ENCODE data around the gene TTLL1.

The TTLL1 gene

GRCh38 chr22:43014869-43015676, 74.1 kb downstream of the TTLL1 start, which contains the start of gene PACSIN2:
TSS of gene PACSIN2 (minus strand) at chr22:43015149. CDS start at chr22:42912080, 103,069 bp downstream.
- peak; percentile 95 to 98 for DNase-seq (ENCODE audit: low read depth in 2 of 2, low spot score in 1 of 2)

DNA sequence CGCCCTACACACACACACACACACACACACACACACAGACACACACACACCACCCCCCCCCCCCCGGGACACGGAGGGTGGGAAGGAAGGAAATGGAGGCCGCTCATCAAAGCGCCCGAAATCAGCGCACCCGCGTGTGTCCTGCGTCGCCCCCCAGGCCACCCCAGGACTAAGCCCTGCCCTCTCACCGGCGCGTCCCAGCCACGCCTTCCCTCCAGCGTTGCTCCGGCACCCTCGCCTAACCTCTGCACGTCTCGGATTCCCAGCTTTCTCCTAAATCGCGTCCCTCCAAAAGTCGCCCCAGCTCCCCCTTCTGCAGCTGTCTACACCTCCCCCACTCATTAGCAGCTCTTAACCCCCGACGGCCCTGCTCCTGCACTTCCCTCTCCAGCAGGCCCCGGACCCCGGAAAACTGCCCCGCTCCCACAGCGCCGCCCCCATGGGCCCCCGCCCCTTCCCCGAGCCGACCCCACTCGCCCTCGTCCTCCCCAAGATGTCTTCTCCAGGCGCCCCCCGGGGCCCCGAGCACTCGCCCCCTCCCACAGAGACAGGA, 74.8 kb downstream of the TTLL1 start:
- DNase-seq (ENCODE audit: low read depth in 2 of 2, low spot score in 1 of 2): no peak

GRCh38 chr22:43013355-43014315, 75.6 kb downstream of the TTLL1 start:
- DNase-seq (ENCODE audit: low read depth in 2 of 2, low spot score in 1 of 2): no peak

DNA sequence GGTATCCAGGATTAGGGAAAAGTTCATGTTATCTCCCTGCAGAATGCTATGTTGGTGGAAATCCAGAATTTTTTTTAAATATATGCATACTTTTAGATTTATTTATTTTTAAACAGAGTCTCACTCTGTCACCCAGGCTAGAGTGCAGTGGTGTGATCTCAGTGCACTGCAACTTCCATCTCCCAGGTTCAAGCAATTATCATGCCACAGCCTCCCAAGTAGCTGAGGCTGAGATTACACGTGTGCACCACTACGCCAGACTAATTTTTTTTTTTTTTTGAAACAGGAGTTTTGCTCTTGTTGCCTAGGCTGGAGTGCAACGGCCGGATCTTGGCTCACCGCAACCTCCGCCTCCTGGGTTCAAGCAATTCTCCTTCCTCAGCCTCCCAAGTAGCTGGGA, 76.8 kb downstream of the TTLL1 start:
- DNase-seq (ENCODE audit: low read depth in 2 of 2, low spot score in 1 of 2): no peak

- no peak for DNase-seq (ENCODE audit: low read depth in 2 of 2, low spot score in 1 of 2)
Observed at GRCh38 chr22:43011079-43011478, 78.1 kb downstream of the TTLL1 start.

DNA sequence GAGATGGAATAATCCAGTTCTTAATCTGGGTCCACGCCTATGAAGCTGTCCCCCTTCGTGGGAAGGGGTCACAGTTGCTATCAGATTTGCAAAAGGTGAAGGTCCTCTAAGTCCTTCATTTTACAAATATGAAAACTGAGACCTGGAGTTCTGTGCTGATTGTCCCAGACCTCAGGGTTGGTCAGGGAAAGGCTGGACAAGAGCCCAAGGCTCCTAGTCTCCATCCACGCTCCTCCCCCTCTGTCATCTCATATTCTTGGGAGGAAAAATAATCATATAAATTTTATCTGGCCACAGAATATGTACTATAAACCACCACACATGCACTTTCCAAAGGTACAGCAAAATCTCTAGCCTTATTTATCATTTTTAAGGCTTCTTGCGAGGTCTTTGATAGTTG, 79.7 kb downstream of the TTLL1 start:
- no peak for DNase-seq (ENCODE audit: low read depth in 2 of 2, low spot score in 1 of 2)

DNA sequence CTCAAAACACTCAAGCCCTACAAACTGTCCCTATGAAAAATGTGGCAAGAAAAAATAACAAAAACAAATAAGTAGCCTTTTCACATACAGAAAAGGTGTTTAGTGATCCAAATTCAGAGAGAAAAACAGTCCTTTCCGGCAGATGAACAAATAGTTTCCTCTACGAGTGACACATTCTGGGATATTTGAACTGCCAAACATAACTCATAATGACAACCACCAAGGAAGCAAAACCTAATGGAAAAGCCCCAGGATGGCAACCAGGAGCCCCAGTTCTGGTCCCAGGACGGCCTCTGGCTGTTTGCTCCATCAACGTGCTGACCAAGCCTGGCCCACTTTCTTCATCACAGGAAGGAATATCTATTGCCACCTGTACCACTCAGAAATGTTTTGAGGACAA, 80.3 kb downstream of the TTLL1 start:
- DNase-seq (ENCODE audit: low read depth in 2 of 2, low spot score in 1 of 2): no peak

DNA sequence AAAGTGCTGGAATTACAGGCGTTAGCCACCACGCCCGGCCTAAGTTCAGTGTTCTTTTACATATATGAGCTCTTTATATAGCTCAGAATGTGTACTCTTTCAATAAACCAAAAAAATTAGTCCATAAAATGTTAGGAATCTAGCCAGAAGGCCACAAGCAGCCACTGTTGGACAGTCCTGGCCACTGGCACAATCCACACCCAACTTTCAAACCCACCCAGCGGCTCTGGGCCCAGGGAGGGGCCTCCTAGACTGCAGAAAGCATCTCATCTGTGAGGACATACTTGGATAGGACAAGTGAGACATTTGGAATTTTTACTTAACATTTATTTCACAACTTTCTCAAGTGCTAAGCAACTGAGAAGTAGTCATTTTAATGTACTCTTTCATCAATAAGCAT, 80.7 kb downstream of the TTLL1 start:
- no peak for DNase-seq (ENCODE audit: low read depth in 2 of 2, low spot score in 1 of 2)

DNA sequence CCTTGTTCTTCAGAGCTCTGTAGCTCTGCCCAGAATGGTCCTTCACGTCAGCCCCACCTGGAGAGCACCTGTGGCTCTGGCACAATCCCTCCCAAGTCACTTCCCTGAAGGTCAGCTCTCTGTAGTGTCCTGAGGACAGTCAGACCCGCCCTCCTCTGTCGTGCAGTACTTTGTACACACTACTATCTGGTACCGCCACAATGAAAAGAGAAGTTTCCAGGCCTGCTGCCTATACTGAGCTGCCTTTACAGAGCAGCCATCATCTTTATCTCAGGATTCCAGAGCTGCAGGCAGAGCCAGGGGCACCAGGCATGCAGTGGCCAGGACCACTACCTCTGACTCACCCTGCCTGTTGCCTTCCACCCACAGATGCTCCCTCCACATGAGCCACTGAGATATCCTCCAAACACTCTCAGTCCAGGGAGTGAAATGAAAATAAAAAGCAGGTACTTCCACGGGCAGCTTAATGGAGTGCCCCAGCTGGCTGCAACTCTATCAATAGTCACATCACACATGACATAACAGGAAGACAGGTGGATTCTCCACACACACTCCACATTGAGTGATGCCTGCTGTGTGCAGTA, 81.6 kb downstream of the TTLL1 start:
- DNase-seq (ENCODE audit: low read depth in 2 of 2, low spot score in 1 of 2): no peak

DNA sequence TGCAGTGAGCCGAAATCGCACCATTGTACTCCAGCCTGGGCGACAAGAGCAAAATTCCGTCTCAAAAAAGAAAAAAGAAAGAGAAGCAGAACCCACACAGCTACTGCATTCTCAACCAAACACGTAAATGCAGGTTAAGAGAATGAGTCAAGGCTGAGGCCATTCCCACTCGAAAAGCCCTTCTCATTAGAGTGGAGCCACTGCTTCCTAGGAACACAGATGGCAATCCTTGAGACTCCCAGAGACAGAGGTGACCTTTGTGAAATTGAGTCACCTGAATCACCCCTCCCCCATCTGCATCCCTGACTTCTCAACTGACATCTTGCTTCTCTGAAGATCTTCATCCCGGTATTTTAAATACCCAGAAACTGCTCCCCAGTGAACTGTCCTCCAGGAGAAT, 82.4 kb downstream of the TTLL1 start:
- DNase-seq (ENCODE audit: low read depth in 2 of 2, low spot score in 1 of 2): no peak

DNA sequence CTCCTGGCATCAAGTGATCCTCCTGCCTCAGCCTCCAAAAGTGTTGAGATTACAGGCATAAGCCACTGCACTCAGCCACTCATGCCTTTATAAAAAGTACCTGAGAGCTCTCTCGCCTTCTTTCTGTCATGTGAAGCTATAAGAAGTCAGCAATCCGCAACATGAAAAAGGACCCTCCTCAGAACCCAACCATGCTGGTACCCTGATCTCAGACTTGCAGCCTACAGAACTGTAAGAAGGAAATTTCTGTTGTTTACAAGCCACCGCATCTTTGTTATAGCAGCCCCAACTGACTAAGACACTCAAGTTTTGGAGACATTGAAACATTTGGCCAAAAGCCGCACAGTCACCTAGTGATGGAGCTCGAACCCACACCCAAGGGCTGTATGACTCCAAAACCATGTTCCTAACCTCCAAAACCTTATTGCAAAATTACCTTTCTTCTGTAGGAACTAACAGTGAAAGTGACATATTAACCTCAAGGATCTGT, 83.1 kb downstream of the TTLL1 start:
- DNase-seq (ENCODE audit: low read depth in 2 of 2, low spot score in 1 of 2): no peak

GRCh38 chr22:43005106-43005505, 84.1 kb downstream of the TTLL1 start:
- DNase-seq (ENCODE audit: low read depth in 2 of 2, low spot score in 1 of 2): no peak

- no peak for DNase-seq (ENCODE audit: low read depth in 2 of 2, low spot score in 1 of 2)
Observed at GRCh38 chr22:43004362-43005035, 84.7 kb downstream of the TTLL1 start.

GRCh38 chr22:43002202-43002586, 87.0 kb downstream of the TTLL1 start:
- DNase-seq (ENCODE audit: low read depth in 2 of 2, low spot score in 1 of 2): no peak

- DNase-seq (ENCODE audit: low read depth in 2 of 2, low spot score in 1 of 2): no peak
Observed at GRCh38 chr22:43001271-43002201, 87.7 kb downstream of the TTLL1 start.

GRCh38 chr22:43000441-43001175, 88.6 kb downstream of the TTLL1 start:
- no peak for DNase-seq (ENCODE audit: low read depth in 2 of 2, low spot score in 1 of 2)

DNA sequence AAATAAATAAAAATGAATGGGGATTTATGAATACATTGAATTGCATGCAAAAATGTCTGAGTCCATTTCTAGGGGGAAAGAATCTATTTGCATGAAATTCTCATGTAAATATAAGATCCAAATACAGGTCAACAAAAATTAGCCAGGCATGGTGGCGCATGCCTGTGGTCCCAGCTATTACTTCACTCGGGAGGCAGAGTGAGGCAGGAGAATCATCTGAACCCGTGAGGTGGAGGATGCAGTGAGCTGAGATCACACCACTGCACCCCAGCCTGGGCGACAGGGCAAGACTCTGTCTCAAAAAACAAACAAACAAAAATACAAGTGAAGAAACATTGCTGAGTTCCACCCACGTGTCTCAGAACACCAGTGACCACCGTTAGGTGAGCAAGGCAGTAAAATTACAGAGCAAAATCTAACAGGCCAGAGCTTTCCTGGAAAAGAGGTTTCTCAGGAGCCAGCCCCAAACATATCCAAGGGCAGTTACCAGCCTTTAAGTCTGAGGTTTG, 91.6 kb downstream of the TTLL1 start:
- DNase-seq (ENCODE audit: low read depth in 2 of 2, low spot score in 1 of 2): no peak

DNA sequence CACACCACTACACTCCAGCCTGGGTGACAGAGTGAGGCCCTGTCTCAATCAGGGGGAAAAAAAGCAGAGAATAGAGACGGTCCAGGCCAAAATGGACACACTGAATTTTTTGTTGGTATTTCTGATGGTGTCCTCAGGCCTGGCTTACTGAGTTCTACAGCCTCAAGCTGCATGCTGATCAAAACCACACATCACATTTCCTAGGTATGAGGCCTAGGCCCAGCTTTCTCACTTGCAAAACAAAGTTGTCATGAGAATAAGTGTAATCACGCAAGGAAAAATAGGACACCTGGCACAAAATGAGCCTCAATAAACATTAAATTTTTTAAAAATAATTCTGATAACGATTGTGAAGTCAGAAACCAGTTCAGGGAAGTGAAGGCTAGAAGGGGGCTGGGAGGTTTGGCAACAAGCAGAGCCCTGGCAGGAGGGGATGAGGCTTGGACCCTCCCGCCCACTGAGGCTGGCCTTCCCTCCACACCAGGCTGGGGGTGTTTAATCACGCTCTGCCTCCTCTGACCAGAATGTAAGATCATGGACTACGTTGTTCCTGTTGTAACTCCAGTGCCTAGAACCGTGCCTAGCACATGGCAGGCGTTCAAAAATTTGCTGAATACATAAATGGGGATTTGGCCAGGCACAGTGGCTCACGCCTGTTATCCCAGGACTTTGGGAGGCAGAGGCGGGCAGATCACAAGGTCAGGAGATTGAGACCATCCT, 92.4 kb downstream of the TTLL1 start:
- DNase-seq (ENCODE audit: low read depth in 2 of 2, low spot score in 1 of 2): no peak
